GM23338 (cell line): Measurements from ENCODE around the gene TJAP1. TPM values are rescaled to one million over a fixed set of nuclear protein-coding genes. Genes with fewer than 3 reads are reported as not detected.

Experiments
- ATAC-seq: fragments of 200-7000 bp; cut with Tn5 transposase; 3 replicates; pipeline ENCODE4 v1.9.1; 2020
- DNase-seq: peaks from one replicate; pipeline ENCODE4 v3.0.0-alpha.2; 2015; ENCODE audit warnings: low spot score
- H2AFZ ChIP-seq: fragments of 200-600 bp; sonication (generic); 2 replicates; pipeline ENCODE4 v1.8.0; 2016; ENCODE audit warnings: antibody characterized with exemption, mild to moderate bottlenecking, moderate library complexity
- H3F3A ChIP-seq: fragments of 200-600 bp; sonication (generic); replicated peaks from 2 replicates; pipeline ENCODE4 v1.8.0; 2017; ENCODE audit warnings: antibody characterized with exemption, mixed run types, low read depth
- H3K27ac ChIP-seq: fragments of 200-600 bp; sonication (generic); 2 replicates; pipeline ENCODE4 v1.6.1; 2016; ENCODE audit warnings: low read depth
- H3K27me3 ChIP-seq: fragments of 200-600 bp; sonication (generic); 2 replicates; pipeline ENCODE4 v1.8.0; 2016; ENCODE audit warnings: mild to moderate bottlenecking, mixed run types, moderate library complexity; ENCODE audit not compliant: insufficient read depth
- H3K36me3 ChIP-seq: fragments of 200-600 bp; sonication (generic); 2 replicates; pipeline ENCODE4 v1.8.0; 2016; ENCODE audit warnings: mild to moderate bottlenecking; ENCODE audit not compliant: insufficient read depth
- H3K4me1 ChIP-seq: fragments of 200-600 bp; sonication (generic); 2 replicates; pipeline ENCODE4 v1.8.0; 2016; ENCODE audit warnings: mild to moderate bottlenecking, moderate library complexity; ENCODE audit not compliant: insufficient read depth
- H3K4me2 ChIP-seq: fragments of 200-600 bp; sonication (generic); 2 replicates; pipeline ENCODE4 v1.7.1; 2017; ENCODE audit warnings: mixed run types
- H3K4me3 ChIP-seq: fragments of 200-600 bp; sonication (generic); 2 replicates; pipeline ENCODE4 v1.6.1; 2016; ENCODE audit warnings: mixed run types
- H3K79me2 ChIP-seq: fragments of 200-600 bp; sonication (generic); replicated peaks from 2 replicates; pipeline ENCODE4 v1.8.0; 2017; ENCODE audit warnings: mild to moderate bottlenecking; ENCODE audit not compliant: insufficient read depth
- H3K9me2 ChIP-seq: fragments of 200-600 bp; sonication (generic); 2 replicates; pipeline ENCODE4 v1.8.0; 2017; ENCODE audit not compliant: insufficient read depth
- H4K20me1 ChIP-seq: fragments of 200-600 bp; sonication (generic); replicated peaks from 2 replicates; pipeline ENCODE4 v1.8.0; 2017; ENCODE audit warnings: mild to moderate bottlenecking; ENCODE audit not compliant: insufficient read depth
- H3K27ac Mint-ChIP-seq: 2 replicates; pipeline ENCODE4 v1.8.0; 2020; ENCODE audit warnings: inconsistent platforms, mild to moderate bottlenecking, moderate library complexity, mixed read lengths
- H3K27me3 Mint-ChIP-seq: 3 replicates; pipeline ENCODE4 v1.8.0; 2022; ENCODE audit warnings: low read depth, mild to moderate bottlenecking, moderate library complexity, mixed read lengths, inconsistent platforms; ENCODE audit not compliant: insufficient read depth, poor library complexity
- H3K36me3 Mint-ChIP-seq: 3 replicates; pipeline ENCODE4 v1.8.0; 2021; ENCODE audit warnings: low read depth, mild to moderate bottlenecking, inconsistent platforms, moderate library complexity, mixed read lengths
- H3K4me1 Mint-ChIP-seq: 3 replicates; pipeline ENCODE4 v1.8.0; 2020; ENCODE audit warnings: mild to moderate bottlenecking, inconsistent platforms, mixed read lengths
- H3K4me3 Mint-ChIP-seq: 3 replicates; pipeline ENCODE4 v1.8.0; 2021; ENCODE audit warnings: moderate library complexity, mild to moderate bottlenecking, inconsistent platforms, mixed read lengths
- H3K9me3 Mint-ChIP-seq: 3 replicates; pipeline ENCODE4 v1.8.0; 2020; ENCODE audit warnings: moderate library complexity, mild to moderate bottlenecking, inconsistent platforms, mixed read lengths
- CREB1 ChIP-seq: fragments of 250-450 bp; sonication (Bioruptor Pico); IDR thresholded peaks from 2 replicates; pipeline ENCODE4 v1.5.0; 2020; ENCODE audit warnings: low read depth, mild to moderate bottlenecking, moderate library complexity
- CTCF ChIP-seq, 2 experiments: fragments of 200-600 bp in 1 of 2; sonication (generic) in 1 of 2; conservative IDR thresholded peaks; 2 replicates each; pipeline versions ENCODE4 v1.5.1 to v1.6.1; 2016 to 2017; ENCODE audit warnings: antibody characterized with exemption in 2 of 2, low read depth in 2 of 2, mild to moderate bottlenecking in 2 of 2, moderate library complexity in 1 of 2
- ETS1 ChIP-seq: IDR thresholded peaks from 2 replicates; pipeline ENCODE4 v1.6.1; 2016; ENCODE audit warnings: antibody characterized with exemption
- EZH2 ChIP-seq: fragments of 200-600 bp; sonication (generic); IDR thresholded peaks from one replicate; pipeline ENCODE4 v1.8.0; 2017; ENCODE audit warnings: antibody characterized with exemption, mild to moderate bottlenecking, low read depth; ENCODE audit not compliant: unreplicated experiment
- EZH2phosphoT487 ChIP-seq: fragments of 200-600 bp; sonication (generic); IDR thresholded peaks from one replicate; pipeline ENCODE4 v1.8.1; 2018; ENCODE audit warnings: antibody characterized with exemption; ENCODE audit not compliant: unreplicated experiment
- JUNB ChIP-seq: IDR thresholded peaks from one replicate; pipeline ENCODE4 v1.6.1; 2016; ENCODE audit warnings: antibody characterized with exemption; ENCODE audit not compliant: unreplicated experiment
- NANOG ChIP-seq: IDR thresholded peaks from 2 replicates; pipeline ENCODE4 v1.6.1; 2016; ENCODE audit warnings: antibody characterized with exemption, borderline replicate concordance
- POLR2AphosphoS5 ChIP-seq: IDR thresholded peaks from 2 replicates; pipeline ENCODE4 v1.6.1; 2016; ENCODE audit warnings: antibody characterized with exemption, low read depth
- REST ChIP-seq: IDR thresholded peaks from one replicate; pipeline ENCODE4 v1.6.1; 2018; ENCODE audit warnings: antibody characterized with exemption; ENCODE audit not compliant: unreplicated experiment
- STAT1 ChIP-seq: IDR thresholded peaks from one replicate; pipeline ENCODE4 v1.6.1; 2016; ENCODE audit warnings: antibody characterized with exemption; ENCODE audit not compliant: unreplicated experiment
- ZNF114 ChIP-seq: fragments of 250-450 bp; sonication (Bioruptor Pico); IDR thresholded peaks from 2 replicates; pipeline ENCODE4 v1.5.0; 2020; ENCODE audit warnings: mild to moderate bottlenecking, moderate library complexity
- ZNF331 ChIP-seq: fragments of 250-450 bp; sonication (Bioruptor Pico); IDR thresholded peaks from 2 replicates; pipeline ENCODE4 v1.5.0; 2020; ENCODE audit warnings: low read depth, mild to moderate bottlenecking, moderate library complexity
- ZNF462 ChIP-seq: fragments of 250-450 bp; sonication (Bioruptor Pico); IDR thresholded peaks from 2 replicates; pipeline ENCODE4 v1.5.0; 2020; ENCODE audit warnings: mild to moderate bottlenecking, moderate library complexity
- polyA plus RNA-seq: library from polyadenylated mRNA; unstranded; fragments of >200 nt; fragmentation: Nextera tagmentation; extraction: Ambion mirVana; gene quantifications from 2 replicates; pipeline ENCODE4 v1.2.1, GENCODE V29; 2016
- total RNA-seq: library from RNA; depleted of rRNA; stranded (reverse); fragments of >200 nt; shearing (Covaris generic); gene quantifications from 2 replicates; pipeline ENCODE4 v1.2.3, GENCODE V29; 2014

TJAP1 gene
- total and polyA plus RNA-seq, 2 experiments from 2014 or later: 17.6 to 34.3 TPM

- Mint-ChIP-seq H3K36me3 (peaks cover 89% of the 10 kb centered on the region), H3K4me1 (no peaks in the 10 kb centered on the region), H3K27me3 (peaks cover 1% of the 10 kb centered on the region), H3K4me3 (no peak overlapping the region), H3K9me3 (no peaks in the 10 kb centered on the region), H3K27ac (no peak overlapping the region)
- Histone ChIP-seq H3K36me3 (peaks cover 96% of the 10 kb centered on the region), H3F3A (no peaks in the 10 kb centered on the region), H3K27ac (no peak overlapping the region), H3K4me3 (no peak overlapping the region), H3K79me2 (no peaks in the 10 kb centered on the region), H4K20me1 (peaks cover 24% of the 10 kb centered on the region), H3K27me3 (no peaks in the 10 kb centered on the region), H3K4me1 (no peaks in the 10 kb centered on the region), H3K9me2 (no peaks in the 10 kb centered on the region), H2AFZ (no peak overlapping the region), H3K4me2 (no peak overlapping the region)
- ATAC-seq (no peak), DNase-seq (no peak)
- TF ChIP-seq ETS1 (no peak), ZNF331 (CRISPR knock-in tag) (no peak), STAT1 (no peak), JUNB (no peak), EZH2phosphoT487 (no peak), POLR2AphosphoS5 (no peak), ZNF462 (CRISPR knock-in tag) (no peak), REST (no peak), EZH2 (no peak), CTCF (conservative IDR thresholded peaks at IDR 0.05; ENCODE audit: low read depth in 2 of 2) (no peak), CREB1 (CRISPR knock-in tag) (no peak), NANOG (no peak), ZNF114 (CRISPR knock-in tag) (no peak)
Observed at GRCh38 chr6:43547222-43547621, 69.9 kb downstream of the TJAP1 start.
